Activated CD4-positive, alpha-beta T cell treated with anti-CD3 and anti-CD28 coated beads, Interleukin-2, amount 10 ng/mL, durations not matched to agents 24 days and 14 days (primary cell): ENCODE data around the gene PTPRN2. TPM values are rescaled to one million over a fixed set of nuclear protein-coding genes. Genes with fewer than 3 reads are reported as not detected.

Source experiments
- DNase-seq: peaks from one replicate; pipeline ENCODE4 v3.0.0; 2022
- H3K27ac Mint-ChIP-seq: one replicate; pipeline ENCODE4 v1.8.0; 2022; ENCODE audit warnings: mild to moderate bottlenecking, mixed read lengths
- H3K27me3 Mint-ChIP-seq: one replicate; pipeline ENCODE4 v1.8.0; 2022; ENCODE audit warnings: mixed read lengths
- H3K36me3 Mint-ChIP-seq: one replicate; pipeline ENCODE4 v1.8.0; 2022; ENCODE audit warnings: low read depth, mild to moderate bottlenecking, mixed read lengths
- H3K4me1 Mint-ChIP-seq: one replicate; pipeline ENCODE4 v1.8.0; 2021; ENCODE audit warnings: mixed read lengths
- H3K4me3 Mint-ChIP-seq: one replicate; pipeline ENCODE4 v1.8.0; 2022; ENCODE audit warnings: mild to moderate bottlenecking, moderate library complexity, mixed read lengths
- H3K9me3 Mint-ChIP-seq: one replicate; pipeline ENCODE4 v1.8.0; 2021; ENCODE audit warnings: mixed read lengths
- intact Hi-C: fragments of 100-400 bp; cut with micrococcal nuclease; formaldehyde crosslinking; loops from one replicate; pipeline ENCODE4 v1.15.1; 2023
- total RNA-seq: library from RNA; stranded (reverse); gene quantifications from 2 replicates; pipeline ENCODE4 v1.2.3, GENCODE V29; 2022

PTPRN2 gene
- total RNA-seq, 1 donor from 2014 or later: 0.33 TPM

DNA sequence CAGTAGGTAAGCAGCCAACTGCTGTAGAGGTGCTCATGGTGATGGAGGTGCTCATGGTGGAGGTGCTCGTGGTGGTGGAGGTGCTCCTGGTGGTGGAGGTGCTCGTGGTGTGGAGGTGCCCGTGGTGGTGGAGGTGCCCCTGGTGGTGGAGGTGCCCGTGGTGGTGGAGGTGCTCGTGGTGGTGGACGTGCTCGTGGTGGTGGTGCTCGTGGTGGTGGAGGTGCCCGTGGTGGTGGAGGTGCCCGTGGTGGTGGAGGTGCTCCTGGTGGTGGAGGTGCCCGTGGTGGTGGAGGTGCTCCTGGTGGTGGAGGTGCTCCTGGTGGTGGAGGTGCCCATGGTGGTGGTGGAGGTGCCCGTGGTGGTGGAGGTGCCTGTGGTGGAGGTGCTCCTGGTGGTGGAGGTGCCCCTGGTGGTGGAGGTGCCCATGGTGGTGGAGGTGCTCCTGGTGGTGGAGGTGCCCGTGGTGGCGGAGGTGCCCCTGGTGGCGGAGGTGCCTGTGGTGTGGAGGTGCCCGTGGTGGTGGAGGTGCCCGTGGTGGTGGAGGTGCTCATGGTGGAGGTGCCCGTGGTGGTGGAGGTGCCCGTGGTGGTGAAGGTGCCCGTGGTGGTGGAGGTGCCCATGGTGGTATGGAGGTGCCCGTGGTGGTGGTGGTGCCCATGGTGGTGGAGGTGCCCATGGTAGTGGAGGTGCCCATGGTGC, 517.3 kb downstream of the PTPRN2 start:
- H3K4me3 Mint-ChIP-seq: no peak overlapping the region
- H3K27me3 Mint-ChIP-seq: no peaks in the 10 kb centered on the region
- H3K27ac Mint-ChIP-seq: no peak overlapping the region
- no peaks in the 10 kb centered on the region for H3K36me3 Mint-ChIP-seq
- H3K4me1 Mint-ChIP-seq: no peaks in the 10 kb centered on the region
- intact Hi-C loops: no loop called here
- DNase-seq: no peak
- H3K9me3 Mint-ChIP-seq: peaks cover 3% of the 10 kb centered on the region

GRCh38 chr7:158068853-158069252, 518.8 kb downstream of the PTPRN2 start:
- H3K4me3 Mint-ChIP-seq: no peak overlapping the region
- intact Hi-C loops: no loop called here
- no peaks in the 10 kb centered on the region for H3K27me3 Mint-ChIP-seq
- no peak for DNase-seq
- H3K9me3 Mint-ChIP-seq: peaks cover 3% of the 10 kb centered on the region
- H3K36me3 Mint-ChIP-seq: no peaks in the 10 kb centered on the region
- no peak overlapping the region for H3K27ac Mint-ChIP-seq
- no peaks in the 10 kb centered on the region for H3K4me1 Mint-ChIP-seq

DNA sequence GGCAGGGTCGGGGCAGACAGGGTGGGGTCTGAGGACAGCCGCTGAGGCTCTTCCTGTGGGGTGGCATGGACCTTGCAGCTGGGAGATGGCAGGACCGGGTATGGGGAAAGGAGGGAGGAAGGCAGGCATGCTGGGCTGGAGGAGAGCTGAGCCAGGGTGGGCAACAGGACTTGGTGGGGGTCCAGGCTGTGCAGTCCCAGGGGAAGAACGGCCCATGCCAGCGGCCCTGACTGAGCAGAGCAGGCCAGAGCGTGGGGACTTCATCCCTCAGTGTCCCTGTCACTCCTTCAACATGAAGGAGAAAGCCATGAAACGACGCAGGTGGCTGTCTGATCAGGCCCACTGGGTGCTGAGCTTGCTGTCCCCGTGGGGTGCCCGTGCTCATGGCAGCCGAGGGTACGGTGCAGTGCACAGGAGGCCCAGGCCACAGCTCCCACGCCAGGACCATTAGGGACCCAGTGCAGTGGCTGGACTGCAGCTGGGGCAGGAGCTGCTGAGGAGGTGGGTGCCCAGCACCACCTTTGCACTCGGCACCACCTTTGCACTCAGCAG, 519.6 kb downstream of the PTPRN2 start:
- H3K27me3 Mint-ChIP-seq: no peaks in the 10 kb centered on the region
- no peaks in the 10 kb centered on the region for H3K4me1 Mint-ChIP-seq
- no peaks in the 10 kb centered on the region for H3K36me3 Mint-ChIP-seq
- H3K27ac Mint-ChIP-seq: no peak overlapping the region
- no peak overlapping the region for H3K4me3 Mint-ChIP-seq
- H3K9me3 Mint-ChIP-seq: peaks cover 3% of the 10 kb centered on the region
- DNase-seq: no peak
- intact Hi-C loops: no loop called here

- Mint-ChIP-seq H3K4me1 (no peaks in the 10 kb centered on the region), H3K4me3 (no peak overlapping the region), H3K9me3 (peaks cover 3% of the 10 kb centered on the region), H3K36me3 (no peaks in the 10 kb centered on the region), H3K27ac (no peak overlapping the region), H3K27me3 (no peaks in the 10 kb centered on the region)
- intact Hi-C loops: no loop called here
- DNase-seq: no peak
Measured at GRCh38 chr7:158067219-158067930, 520.2 kb downstream of the PTPRN2 start.

- DNase-seq: no peak
- Mint-ChIP-seq H3K4me1 (no peaks in the 10 kb centered on the region), H3K9me3 (peaks cover 3% of the 10 kb centered on the region), H3K4me3 (no peak overlapping the region), H3K27ac (no peak overlapping the region), H3K27me3 (no peaks in the 10 kb centered on the region), H3K36me3 (no peaks in the 10 kb centered on the region)
- intact Hi-C loops: no loop called here
Measured at GRCh38 chr7:158066085-158066484, 521.5 kb downstream of the PTPRN2 start.

DNA sequence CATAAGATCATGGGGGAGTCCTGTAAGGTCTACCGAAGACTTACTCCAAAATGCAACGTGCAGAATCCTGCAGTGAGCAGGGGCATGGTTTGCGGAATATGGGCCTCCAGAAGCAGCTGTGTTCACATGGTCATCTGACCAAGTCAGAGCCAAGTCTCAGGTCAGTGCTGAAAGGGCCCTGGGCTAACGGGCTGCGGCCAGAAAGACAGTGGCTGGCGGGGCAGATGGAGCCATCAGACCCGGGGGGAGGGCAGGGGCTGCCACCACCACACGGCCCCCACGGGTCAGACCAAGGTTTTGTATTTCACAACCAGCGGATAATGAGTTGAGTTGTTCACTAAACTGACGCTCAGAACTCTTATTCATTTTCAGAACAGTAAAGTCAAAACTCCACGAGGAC, 522.3 kb downstream of the PTPRN2 start:
- Mint-ChIP-seq H3K27me3 (no peaks in the 10 kb centered on the region), H3K9me3 (peaks cover 3% of the 10 kb centered on the region), H3K4me1 (no peaks in the 10 kb centered on the region), H3K27ac (no peak overlapping the region), H3K4me3 (no peak overlapping the region), H3K36me3 (no peaks in the 10 kb centered on the region)
- DNase-seq: no peak
- intact Hi-C loops: no loop called here

DNA sequence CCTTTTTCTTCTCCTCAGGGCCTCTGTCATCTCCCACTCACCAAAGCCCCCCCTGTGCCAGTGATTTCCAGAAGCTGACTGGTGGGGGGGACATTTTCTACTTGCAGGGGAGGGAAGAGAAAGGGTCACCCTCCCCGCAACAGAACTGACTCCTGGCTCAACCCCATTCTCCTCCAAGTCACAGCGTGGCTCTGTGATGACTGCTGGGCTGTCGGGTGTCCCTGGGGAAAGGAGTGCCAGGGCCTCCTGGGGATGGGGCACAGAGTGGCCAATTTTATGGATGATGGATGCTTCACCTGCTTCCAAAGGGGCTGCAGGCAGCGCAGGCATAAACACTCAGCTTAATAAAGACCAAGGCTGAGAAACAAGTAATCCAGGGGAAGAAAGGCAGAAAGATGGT, 523.0 kb downstream of the PTPRN2 start:
- Mint-ChIP-seq H3K27me3 (no peaks in the 10 kb centered on the region), H3K27ac (no peak overlapping the region), H3K9me3 (peaks cover 3% of the 10 kb centered on the region), H3K36me3 (no peaks in the 10 kb centered on the region), H3K4me1 (no peaks in the 10 kb centered on the region), H3K4me3 (no peak overlapping the region)
- no peak for DNase-seq
- intact Hi-C loops: no loop called here

- Mint-ChIP-seq H3K27me3 (no peaks in the 10 kb centered on the region), H3K4me3 (no peak overlapping the region), H3K36me3 (no peaks in the 10 kb centered on the region), H3K4me1 (no peaks in the 10 kb centered on the region), H3K9me3 (no peaks in the 10 kb centered on the region), H3K27ac (no peak overlapping the region)
- DNase-seq: no peak
- intact Hi-C loops: no loop called here
Measured at GRCh38 chr7:158063850-158064610, 523.6 kb downstream of the PTPRN2 start.

GRCh38 chr7:158062661-158063060, 525.0 kb downstream of the PTPRN2 start:
- no peaks in the 10 kb centered on the region for H3K27me3 Mint-ChIP-seq
- H3K27ac Mint-ChIP-seq: no peak overlapping the region
- no peak overlapping the region for H3K4me3 Mint-ChIP-seq
- no peaks in the 10 kb centered on the region for H3K9me3 Mint-ChIP-seq
- no peaks in the 10 kb centered on the region for H3K4me1 Mint-ChIP-seq
- DNase-seq: no peak
- intact Hi-C loops: no loop called here
- H3K36me3 Mint-ChIP-seq: no peaks in the 10 kb centered on the region

DNA sequence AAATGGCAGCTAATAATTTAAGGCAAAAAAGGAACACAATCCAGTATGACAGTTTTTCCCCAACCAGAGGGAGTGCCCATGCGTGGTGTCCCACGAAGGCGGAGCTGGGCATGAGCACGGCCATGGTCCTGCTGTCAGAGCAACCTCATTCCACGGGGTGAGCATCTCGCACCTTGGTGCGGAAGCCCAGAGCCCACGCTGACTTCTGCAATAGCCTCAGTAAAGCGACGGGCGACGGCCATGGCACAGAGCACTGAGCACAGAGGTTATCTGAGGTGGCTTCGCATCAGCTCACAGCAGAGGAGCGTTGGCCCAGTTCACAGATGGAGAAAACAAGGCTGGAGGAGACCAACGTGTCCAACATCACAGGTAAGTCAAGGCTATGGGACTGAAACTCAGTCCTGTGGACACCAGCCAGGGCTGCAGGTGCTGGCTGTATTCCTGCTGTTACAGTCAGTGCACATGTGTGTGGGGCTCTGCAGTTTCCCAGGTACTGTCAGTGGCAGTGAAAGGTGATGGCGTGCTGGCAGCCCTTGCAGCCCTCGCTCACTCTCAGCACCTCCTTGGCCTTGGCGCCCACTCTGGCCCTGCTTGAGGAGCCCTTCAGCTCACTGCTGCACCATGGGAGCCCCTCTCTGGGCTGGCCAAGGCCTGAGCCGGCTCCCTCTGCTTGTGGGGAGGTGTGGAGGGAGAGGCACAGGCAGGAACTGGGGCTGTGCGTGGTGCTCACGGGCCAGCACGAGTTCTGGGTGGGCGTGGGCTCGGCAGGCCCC, 525.6 kb downstream of the PTPRN2 start:
- Mint-ChIP-seq H3K27ac (no peak overlapping the region), H3K9me3 (no peaks in the 10 kb centered on the region), H3K4me1 (no peaks in the 10 kb centered on the region), H3K36me3 (no peaks in the 10 kb centered on the region), H3K4me3 (no peak overlapping the region), H3K27me3 (no peaks in the 10 kb centered on the region)
- no peak for DNase-seq
- intact Hi-C loops: no loop called here

GRCh38 chr7:158061026-158061630, 526.5 kb downstream of the PTPRN2 start:
- intact Hi-C loops: no loop called here
- H3K27ac Mint-ChIP-seq: no peak overlapping the region
- H3K9me3 Mint-ChIP-seq: no peaks in the 10 kb centered on the region
- DNase-seq: no peak
- H3K36me3 Mint-ChIP-seq: no peaks in the 10 kb centered on the region
- no peak overlapping the region for H3K4me3 Mint-ChIP-seq
- no peaks in the 10 kb centered on the region for H3K4me1 Mint-ChIP-seq
- no peaks in the 10 kb centered on the region for H3K27me3 Mint-ChIP-seq

GRCh38 chr7:158060216-158060615, 527.4 kb downstream of the PTPRN2 start:
- Mint-ChIP-seq H3K36me3 (no peaks in the 10 kb centered on the region), H3K9me3 (peaks cover 4% of the 10 kb centered on the region), H3K4me1 (no peaks in the 10 kb centered on the region), H3K4me3 (no peak overlapping the region), H3K27me3 (no peaks in the 10 kb centered on the region), H3K27ac (no peak overlapping the region)
- intact Hi-C loops: no loop called here
- DNase-seq: no peak

- Mint-ChIP-seq H3K27me3 (no peaks in the 10 kb centered on the region), H3K4me3 (no peak overlapping the region), H3K27ac (no peak overlapping the region), H3K9me3 (peaks cover 4% of the 10 kb centered on the region), H3K36me3 (no peaks in the 10 kb centered on the region), H3K4me1 (no peaks in the 10 kb centered on the region)
- no peak for DNase-seq
- intact Hi-C loops: no loop called here
Measured at GRCh38 chr7:158057446-158057845, 530.2 kb downstream of the PTPRN2 start.
